Fibroblast of mammary gland (primary cell): ENCODE results near the gene E4F1.
A peak's percentile ranks its signal among the peaks of the same experiment; 100 is the strongest.

Experiments used
- DNase-seq: peaks from one replicate; pipeline ENCODE4 v3.0.0-alpha.2; 2010; ENCODE audit warnings: low read depth
- H3K4me3 ChIP-seq: 2 replicates; pipeline ENCODE4 v1.5.1; 2011; ENCODE audit warnings: low read depth, mild to moderate bottlenecking, low read length, moderate library complexity; ENCODE audit not compliant: control insufficient read depth
- CTCF ChIP-seq: conservative IDR thresholded peaks from 2 replicates; pipeline ENCODE4 v1.5.1; 2011; ENCODE audit warnings: low read depth, low read length, inconsistent platforms; ENCODE audit not compliant: control insufficient read depth, insufficient read depth

E4F1 gene

GRCh38 chr16:2233872-2234812, 10.8 kb downstream of the E4F1 start:
- no peak for DNase-seq
- no peak for TF ChIP-seq CTCF
- H3K4me3 ChIP-seq = no peak overlapping the region

DNA sequence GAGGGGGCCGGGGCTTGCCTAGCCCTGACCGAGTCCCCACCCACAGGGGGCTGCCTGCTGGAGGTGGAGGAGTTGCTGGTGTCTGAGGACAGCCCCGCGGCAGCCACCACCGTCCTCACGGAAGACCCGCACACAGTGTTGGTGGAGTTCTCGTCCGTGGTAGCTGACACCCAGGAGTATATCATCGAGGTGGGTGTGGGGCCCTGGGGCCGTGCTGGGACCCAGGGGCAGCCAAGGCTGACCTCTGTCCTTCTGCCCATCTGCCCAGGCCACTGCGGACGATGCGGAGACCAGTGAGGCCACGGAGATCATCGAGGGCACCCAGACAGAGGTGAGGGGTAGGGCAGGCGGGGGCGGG, 11.4 kb downstream of the E4F1 start:
- DNase-seq = no peak
- H3K4me3 ChIP-seq = no peak overlapping the region
- no peak for TF ChIP-seq CTCF

- H3K4me3 ChIP-seq = no peak overlapping the region
- DNase-seq = no peak
- no peak for TF ChIP-seq CTCF
Measured at GRCh38 chr16:2235234-2235651, 11.9 kb downstream of the E4F1 start.

DNA sequence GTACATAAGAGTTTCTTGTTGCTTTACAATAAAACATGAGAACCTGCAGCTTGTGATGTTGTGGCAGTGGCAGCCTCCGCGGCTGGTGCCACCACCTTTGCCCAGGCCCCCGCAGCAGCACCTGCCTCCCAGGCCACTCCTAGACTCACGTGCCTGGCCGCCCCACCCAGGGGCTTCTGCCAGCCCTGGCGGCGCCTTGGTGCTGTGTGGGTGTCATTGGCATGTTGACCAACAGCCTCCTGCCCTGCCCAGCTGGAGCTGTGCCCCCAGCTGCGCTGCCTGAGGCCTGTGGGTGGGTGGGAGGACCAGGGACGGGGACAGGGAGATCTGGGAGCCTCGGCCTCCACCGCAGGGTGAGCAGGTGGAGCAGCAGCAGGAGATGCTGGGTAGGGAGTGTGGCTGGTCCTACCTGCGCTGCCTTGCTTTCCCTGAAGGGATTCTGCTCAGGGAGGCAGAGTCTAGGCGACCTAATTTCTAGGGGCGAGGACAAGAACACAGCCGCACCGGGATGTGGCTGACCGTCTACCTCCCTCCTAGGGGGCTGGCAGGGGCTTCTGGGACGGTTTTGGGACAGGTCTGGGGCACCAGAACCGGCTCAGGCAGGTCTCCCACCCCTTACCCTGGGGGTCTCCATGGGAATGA, 12.4 kb downstream of the E4F1 start:
- no peak overlapping the region for H3K4me3 ChIP-seq
- no peak for DNase-seq
- TF ChIP-seq CTCF = no peak

GRCh38 chr16:2236337-2237101, 13.1 kb downstream of the E4F1 start, which contains the start of gene DNASE1L2:
DNASE1L2 (plus strand) TSS chr16:2236444; CDS start chr16:2236817, 373 bp downstream.
- TF ChIP-seq CTCF = no peak
- no peak for DNase-seq
- H3K4me3 ChIP-seq = peak within 1 kb of the TSS; percentile 12

DNA sequence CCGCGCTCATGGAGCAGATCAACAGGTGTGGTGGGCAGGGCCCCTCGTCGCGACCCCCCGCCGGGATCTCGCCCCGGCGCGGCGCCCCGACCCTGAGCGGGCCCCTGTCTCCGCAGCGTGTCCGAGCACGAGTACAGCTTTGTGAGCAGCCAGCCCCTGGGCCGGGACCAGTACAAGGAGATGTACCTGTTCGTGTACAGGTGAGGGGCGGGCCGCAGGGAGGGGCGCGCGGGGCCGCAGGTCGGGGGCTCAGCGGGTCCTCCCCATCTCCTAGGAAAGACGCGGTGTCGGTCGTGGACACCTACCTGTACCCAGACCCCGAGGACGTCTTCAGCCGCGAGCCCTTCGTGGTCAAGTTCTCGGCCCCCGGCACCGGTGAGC, 13.7 kb downstream of the E4F1 start:
- no peak for DNase-seq
- no peak overlapping the region for H3K4me3 ChIP-seq
- no peak for TF ChIP-seq CTCF
